GM06990 (cell line): ENCODE measurements around the gene AACS.
A peak's percentile ranks its signal among the peaks of the same experiment; 100 is the strongest.

Experiments
- DNase-seq: peaks from one replicate; pipeline ENCODE4 v3.0.0-alpha.2; 2011; ENCODE audit not compliant: insufficient read length; ENCODE audit errors: extremely low read depth
- H3K27me3 ChIP-seq: replicated peaks from 2 replicates; pipeline ENCODE4 v1.6.0; 2011; ENCODE audit warnings: low read length; ENCODE audit not compliant: control insufficient read depth, insufficient read depth
- H3K36me3 ChIP-seq: 2 replicates; pipeline ENCODE4 v1.5.1; 2011; ENCODE audit warnings: low read length; ENCODE audit not compliant: control insufficient read depth, insufficient read depth
- H3K4me3 ChIP-seq: replicated peaks from 2 replicates; pipeline ENCODE4 v1.5.1; 2011; ENCODE audit warnings: low read depth, mild to moderate bottlenecking, control low read depth, low read length
- CTCF ChIP-seq: IDR thresholded peaks from 2 replicates; pipeline ENCODE4 v1.5.1; 2011; ENCODE audit warnings: low read length, control low read depth, mild to moderate bottlenecking, inconsistent platforms; ENCODE audit not compliant: insufficient read depth, poor library complexity, severe bottlenecking

Gene AACS

GRCh38 chr12:125113263-125113662, 48.0 kb downstream of the AACS start:
- peaks cover 13% of the 10 kb centered on the region for H3K36me3 ChIP-seq
- no peaks in the 10 kb centered on the region for H3K27me3 ChIP-seq
- H3K4me3 ChIP-seq: no peak overlapping the region
- no peak for TF ChIP-seq CTCF
- DNase-seq: no peak

DNA sequence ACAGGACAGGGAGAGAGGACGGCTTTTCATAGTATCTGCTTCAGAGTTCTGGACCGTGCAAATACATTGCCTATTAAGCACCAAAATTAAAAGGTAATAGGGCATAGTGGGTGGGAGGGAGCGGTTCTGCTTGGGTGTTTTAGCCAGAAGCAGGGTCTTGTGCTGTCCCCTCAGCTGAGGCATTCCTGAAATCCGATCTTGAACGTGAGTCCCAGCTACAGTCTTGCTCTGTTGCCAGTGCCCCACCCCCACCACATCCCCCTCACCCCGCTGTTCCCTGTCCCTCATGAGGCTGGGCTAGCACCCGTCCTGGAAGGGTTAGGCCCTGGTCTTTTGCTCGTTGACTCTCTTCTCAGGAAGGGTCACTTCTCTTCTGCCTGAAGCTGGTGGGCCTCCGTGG, 48.6 kb downstream of the AACS start:
- no peak overlapping the region for H3K4me3 ChIP-seq
- no peak for TF ChIP-seq CTCF
- peaks cover 17% of the 10 kb centered on the region for H3K36me3 ChIP-seq
- H3K27me3 ChIP-seq: no peaks in the 10 kb centered on the region
- no peak for DNase-seq

DNA sequence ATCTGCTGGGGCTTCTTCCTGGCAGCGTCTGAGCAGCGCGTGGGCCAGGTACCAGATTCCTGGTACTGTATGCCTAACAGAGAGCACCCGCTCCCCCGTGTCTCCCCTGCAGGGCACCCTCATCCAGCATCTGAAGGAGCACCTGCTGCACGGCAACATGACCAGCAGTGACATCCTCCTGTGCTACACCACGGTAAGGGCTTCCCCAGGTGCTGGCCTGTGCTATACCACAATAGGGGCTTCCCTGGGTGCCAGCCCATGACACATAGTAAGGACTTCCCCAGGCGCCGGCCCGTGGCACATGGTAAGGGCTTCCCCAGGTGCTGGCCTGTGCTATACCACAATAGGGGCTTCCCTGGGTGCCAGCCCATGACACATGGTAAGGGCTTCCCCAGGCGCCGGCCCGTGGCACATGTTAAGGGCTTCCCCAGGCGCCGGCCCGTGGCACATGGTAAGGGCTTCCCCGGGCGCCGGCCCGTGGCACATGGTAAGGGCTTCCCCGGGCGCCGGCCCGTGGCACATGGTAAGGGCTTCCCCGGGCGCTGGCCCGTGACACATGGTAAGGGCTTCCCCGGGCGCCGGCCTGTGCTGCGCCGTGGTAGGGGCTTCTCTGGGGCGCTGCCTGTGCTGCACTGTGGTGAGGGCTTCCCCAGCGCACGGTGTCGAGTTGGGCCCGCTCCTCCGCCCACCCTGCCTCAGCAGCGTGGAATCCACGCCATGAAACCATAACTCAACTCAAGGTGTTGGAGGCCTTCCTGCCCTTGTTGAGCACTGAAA, 49.3 kb downstream of the AACS start:
- TF ChIP-seq CTCF: no peak
- no peaks in the 10 kb centered on the region for H3K27me3 ChIP-seq
- DNase-seq: peak; percentile 27
- H3K36me3 ChIP-seq: peaks cover 16% of the 10 kb centered on the region
- no peak overlapping the region for H3K4me3 ChIP-seq

DNA sequence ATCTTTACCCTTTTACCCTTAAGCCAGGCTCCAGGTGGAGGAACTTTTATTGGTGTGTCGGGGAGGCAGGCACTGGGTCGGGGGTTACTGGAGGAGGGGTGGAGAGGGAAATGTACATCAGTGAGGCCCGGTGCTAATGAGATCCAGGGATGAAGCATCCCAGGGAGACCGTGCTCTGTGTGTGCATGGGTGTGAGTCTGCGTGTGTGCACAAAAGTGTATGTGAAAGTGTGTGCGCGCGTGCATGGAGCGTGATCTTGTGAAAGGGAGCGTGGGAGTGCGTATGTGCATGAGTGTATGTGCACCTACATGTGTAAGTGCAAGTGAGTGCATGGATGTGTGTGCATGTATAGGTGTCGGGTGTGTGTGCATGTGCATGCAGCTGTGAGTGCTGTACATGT, 55.3 kb downstream of the AACS start:
- no peak for DNase-seq
- TF ChIP-seq CTCF: no peak
- no peaks in the 10 kb centered on the region for H3K27me3 ChIP-seq
- peaks cover 14% of the 10 kb centered on the region for H3K36me3 ChIP-seq
- H3K4me3 ChIP-seq: no peak overlapping the region

DNA sequence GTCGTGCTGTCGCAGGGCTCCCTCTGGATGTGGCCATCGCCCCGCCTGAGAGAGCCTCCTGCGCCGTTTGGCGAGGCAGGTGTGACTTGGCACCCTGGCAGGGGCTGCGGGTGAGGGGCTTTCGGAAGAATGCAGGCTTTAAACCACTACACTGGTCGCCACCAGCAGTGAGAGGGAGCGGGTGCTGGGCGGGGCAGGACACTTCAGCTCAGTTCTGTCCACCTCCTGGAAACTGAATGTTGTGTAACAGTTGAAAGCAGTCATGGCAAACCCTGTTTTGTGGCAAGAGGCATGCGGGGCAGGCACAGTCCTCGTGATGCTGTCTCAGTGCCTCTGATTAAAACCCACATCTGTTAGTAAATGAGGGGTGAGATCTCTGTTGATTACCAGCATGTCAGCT, 55.9 kb downstream of the AACS start:
- TF ChIP-seq CTCF: no peak
- no peaks in the 10 kb centered on the region for H3K27me3 ChIP-seq
- peaks cover 12% of the 10 kb centered on the region for H3K36me3 ChIP-seq
- no peak overlapping the region for H3K4me3 ChIP-seq
- DNase-seq: no peak

- no peak for TF ChIP-seq CTCF
- H3K36me3 ChIP-seq: peaks cover 11% of the 10 kb centered on the region
- no peak for DNase-seq
These were observed 57.4 kb downstream of the AACS start for GRCh38 chr12:125122668-125123067.

More at GRCh38 chr12:125122668-125123067, 57.4 kb downstream of the AACS start:
- H3K27me3 ChIP-seq: no peaks in the 10 kb centered on the region
- H3K4me3 ChIP-seq: no peak overlapping the region
